Panc1 (cell line): ENCODE results near the gene PRL. TPM values are rescaled to one million over a fixed set of nuclear protein-coding genes. Genes with fewer than 3 reads are reported as not detected.

Source experiments
- ATAC-seq: fragments of 200-7000 bp; cut with Tn5 transposase; 2 replicates; pipeline ENCODE4 v1.9.1; 2020; ENCODE audit warnings: mild to moderate bottlenecking, moderate library complexity
- BruUV-seq: library from RNA; stranded (reverse); fragments of 400-500 nt; replicated peaks from 2 replicates; lab custom pipeline; 2021; lab: Mats Ljungman, UMichigan
- CTCF ChIA-PET: fragments of 300-600 bp; sonication (Branson Sonifier 250); formaldehyde crosslinking; loops from one replicate; lab custom pipeline; 2022; ENCODE audit warnings: antibody characterized with exemption; lab: Charles Lee
- POLR2A ChIA-PET: fragments of 300-600 bp; sonication (Branson Sonifier 250); formaldehyde crosslinking; loops from one replicate; lab custom pipeline; 2022; ENCODE audit warnings: antibody characterized with exemption; lab: Charles Lee
- DNase-seq: peaks from one replicate; pipeline ENCODE4 v3.0.0-alpha.2; 2010; ENCODE audit warnings: low read depth, low spot score
- H3K27ac ChIP-seq: 2 replicates; pipeline ENCODE4 v1.5.1; 2011; ENCODE audit warnings: mild to moderate bottlenecking, low read length, inconsistent platforms
- H3K27me3 ChIP-seq: fragments of 200-500 bp; sonication (Bioruptor generic); 2 replicates; pipeline ENCODE4 v1.6.0; 2014; ENCODE audit warnings: low read length, inconsistent platforms; ENCODE audit not compliant: control insufficient read depth, insufficient read depth
- H3K36me3 ChIP-seq: fragments of 200-500 bp; sonication (Bioruptor generic); 2 replicates; pipeline ENCODE4 v1.5.1; 2014; ENCODE audit warnings: inconsistent platforms, mild to moderate bottlenecking, low read length, moderate library complexity; ENCODE audit not compliant: control insufficient read depth, insufficient read depth
- H3K4me1 ChIP-seq: 2 replicates; pipeline ENCODE4 v1.5.1; 2011; ENCODE audit warnings: inconsistent platforms, mild to moderate bottlenecking, low read length, moderate library complexity; ENCODE audit not compliant: control insufficient read depth, insufficient read depth
- H3K4me3 ChIP-seq, 2 experiments: 2 replicates each; pipeline ENCODE4 v1.5.1; 2011 to 2012; ENCODE audit warnings: low read depth in 2 of 2, low read length in 2 of 2, mild to moderate bottlenecking in 2 of 2, inconsistent platforms in 1 of 2, moderate library complexity in 1 of 2
- H3K9me3 ChIP-seq: fragments of 200-500 bp; sonication (Bioruptor generic); 2 replicates; pipeline ENCODE4 v1.5.1; 2014; ENCODE audit warnings: low read depth, mild to moderate bottlenecking, inconsistent platforms, low read length, moderate library complexity; ENCODE audit not compliant: control insufficient read depth, insufficient read depth
- POLR2AphosphoS5 ChIP-seq: IDR thresholded peaks from 2 replicates; pipeline ENCODE4 v1.6.1; 2012; ENCODE audit warnings: mild to moderate bottlenecking, low read depth, low read length, moderate library complexity
- SIN3A ChIP-seq: IDR thresholded peaks from 2 replicates; pipeline ENCODE4 v1.6.1; 2012; ENCODE audit warnings: low read depth, mild to moderate bottlenecking, low read length, moderate library complexity, borderline replicate concordance; ENCODE audit not compliant: insufficient read depth
- TCF7L2 ChIP-seq: IDR thresholded peaks from 2 replicates; pipeline ENCODE4 v1.6.1; 2011; ENCODE audit warnings: mild to moderate bottlenecking, low read depth, low read length, inconsistent platforms
- in situ Hi-C: cut with HindIII; loops from 2 replicates; pipeline ENCODE4 v1.10.0; 2016; ENCODE audit warnings: low sequenced_read_pairs, low pct_unique_long_range_greater_than_20kb
- intact Hi-C: fragments of 100-400 bp; cut with micrococcal nuclease; formaldehyde crosslinking; loops from one replicate; pipeline ENCODE4 v1.10.0; 2022; ENCODE audit not compliant: unreplicated experiment
- total RNA-seq: library from RNA; stranded (reverse); gene quantifications from one replicate; pipeline ENCODE4 v1.2.1, GENCODE V29; 2021; ENCODE audit not compliant: unreplicated experiment
- TF ChIP-seq, protein P1 (sequence below), 2 experiments: IDR thresholded peaks; 2 replicates each; pipeline ENCODE4 v1.6.1; 2011 to 2012; ENCODE audit warnings: low read depth in 2 of 2, control low read depth in 1 of 2, low read length in 1 of 2, mild to moderate bottlenecking in 1 of 2, moderate library complexity in 1 of 2; ENCODE audit not compliant: insufficient read depth in 1 of 2
- TF ChIP-seq, protein P2 (sequence below): fragments of 450-650 bp; IDR thresholded peaks from 2 replicates; pipeline ENCODE4 v1.5.1; 2017; ENCODE audit warnings: mild to moderate bottlenecking

Gene PRL
- total RNA-seq, 1 experiment from 2014 or later = not detected

DNA sequence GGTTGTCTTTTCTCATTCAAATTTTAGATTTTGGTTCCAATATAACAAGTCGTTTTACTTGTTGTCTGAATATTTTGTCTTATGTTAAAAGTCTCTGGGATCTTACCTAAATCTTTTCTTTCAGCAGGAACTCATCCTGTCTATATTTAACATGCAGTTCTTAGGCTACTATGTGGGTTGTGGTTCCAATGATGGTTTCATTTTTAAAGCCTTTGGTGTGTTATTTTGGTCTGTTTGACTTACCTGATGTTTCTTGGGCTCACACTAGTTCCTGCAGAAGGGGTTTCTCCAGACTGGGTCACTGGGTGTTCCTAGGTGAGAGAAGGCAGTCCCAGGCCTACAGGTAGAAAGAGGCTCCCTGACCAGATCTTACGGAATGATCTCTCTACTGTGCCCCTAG, 17.4 kb downstream of the PRL start:
- intact Hi-C loops (no loop called here), in situ Hi-C loops (no loop called here)
- DNase-seq = no peak
- H3K4me3 ChIP-seq = no peak overlapping the region
- no peaks in the 10 kb centered on the region for H3K9me3 ChIP-seq
- H3K27me3 ChIP-seq = no peaks in the 10 kb centered on the region
- no peaks in the 10 kb centered on the region for H3K4me1 ChIP-seq
- no peak overlapping the region for H3K27ac ChIP-seq
- no peak for ATAC-seq
- ChIA-PET CTCF (no interaction called here), POLR2A (no interaction called here)
- TF ChIP-seq SIN3A = no peak
- TF ChIP-seq POLR2AphosphoS5 = no peak
- TF ChIP-seq, protein P1, sequence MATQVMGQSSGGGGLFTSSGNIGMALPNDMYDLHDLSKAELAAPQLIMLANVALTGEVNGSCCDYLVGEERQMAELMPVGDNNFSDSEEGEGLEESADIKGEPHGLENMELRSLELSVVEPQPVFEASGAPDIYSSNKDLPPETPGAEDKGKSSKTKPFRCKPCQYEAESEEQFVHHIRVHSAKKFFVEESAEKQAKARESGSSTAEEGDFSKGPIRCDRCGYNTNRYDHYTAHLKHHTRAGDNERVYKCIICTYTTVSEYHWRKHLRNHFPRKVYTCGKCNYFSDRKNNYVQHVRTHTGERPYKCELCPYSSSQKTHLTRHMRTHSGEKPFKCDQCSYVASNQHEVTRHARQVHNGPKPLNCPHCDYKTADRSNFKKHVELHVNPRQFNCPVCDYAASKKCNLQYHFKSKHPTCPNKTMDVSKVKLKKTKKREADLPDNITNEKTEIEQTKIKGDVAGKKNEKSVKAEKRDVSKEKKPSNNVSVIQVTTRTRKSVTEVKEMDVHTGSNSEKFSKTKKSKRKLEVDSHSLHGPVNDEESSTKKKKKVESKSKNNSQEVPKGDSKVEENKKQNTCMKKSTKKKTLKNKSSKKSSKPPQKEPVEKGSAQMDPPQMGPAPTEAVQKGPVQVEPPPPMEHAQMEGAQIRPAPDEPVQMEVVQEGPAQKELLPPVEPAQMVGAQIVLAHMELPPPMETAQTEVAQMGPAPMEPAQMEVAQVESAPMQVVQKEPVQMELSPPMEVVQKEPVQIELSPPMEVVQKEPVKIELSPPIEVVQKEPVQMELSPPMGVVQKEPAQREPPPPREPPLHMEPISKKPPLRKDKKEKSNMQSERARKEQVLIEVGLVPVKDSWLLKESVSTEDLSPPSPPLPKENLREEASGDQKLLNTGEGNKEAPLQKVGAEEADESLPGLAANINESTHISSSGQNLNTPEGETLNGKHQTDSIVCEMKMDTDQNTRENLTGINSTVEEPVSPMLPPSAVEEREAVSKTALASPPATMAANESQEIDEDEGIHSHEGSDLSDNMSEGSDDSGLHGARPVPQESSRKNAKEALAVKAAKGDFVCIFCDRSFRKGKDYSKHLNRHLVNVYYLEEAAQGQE (IDR thresholded peaks at IDR 0.05; ENCODE audit: insufficient read depth in 1 of 2, low read depth in 2 of 2, low read length in 1 of 2) = no peak
- TF ChIP-seq, protein P2, sequence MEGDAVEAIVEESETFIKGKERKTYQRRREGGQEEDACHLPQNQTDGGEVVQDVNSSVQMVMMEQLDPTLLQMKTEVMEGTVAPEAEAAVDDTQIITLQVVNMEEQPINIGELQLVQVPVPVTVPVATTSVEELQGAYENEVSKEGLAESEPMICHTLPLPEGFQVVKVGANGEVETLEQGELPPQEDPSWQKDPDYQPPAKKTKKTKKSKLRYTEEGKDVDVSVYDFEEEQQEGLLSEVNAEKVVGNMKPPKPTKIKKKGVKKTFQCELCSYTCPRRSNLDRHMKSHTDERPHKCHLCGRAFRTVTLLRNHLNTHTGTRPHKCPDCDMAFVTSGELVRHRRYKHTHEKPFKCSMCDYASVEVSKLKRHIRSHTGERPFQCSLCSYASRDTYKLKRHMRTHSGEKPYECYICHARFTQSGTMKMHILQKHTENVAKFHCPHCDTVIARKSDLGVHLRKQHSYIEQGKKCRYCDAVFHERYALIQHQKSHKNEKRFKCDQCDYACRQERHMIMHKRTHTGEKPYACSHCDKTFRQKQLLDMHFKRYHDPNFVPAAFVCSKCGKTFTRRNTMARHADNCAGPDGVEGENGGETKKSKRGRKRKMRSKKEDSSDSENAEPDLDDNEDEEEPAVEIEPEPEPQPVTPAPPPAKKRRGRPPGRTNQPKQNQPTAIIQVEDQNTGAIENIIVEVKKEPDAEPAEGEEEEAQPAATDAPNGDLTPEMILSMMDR = no peak
- TF ChIP-seq TCF7L2 = no peak
- H3K36me3 ChIP-seq = no peaks in the 10 kb centered on the region
- no TSS peak for BruUV-seq

DNA sequence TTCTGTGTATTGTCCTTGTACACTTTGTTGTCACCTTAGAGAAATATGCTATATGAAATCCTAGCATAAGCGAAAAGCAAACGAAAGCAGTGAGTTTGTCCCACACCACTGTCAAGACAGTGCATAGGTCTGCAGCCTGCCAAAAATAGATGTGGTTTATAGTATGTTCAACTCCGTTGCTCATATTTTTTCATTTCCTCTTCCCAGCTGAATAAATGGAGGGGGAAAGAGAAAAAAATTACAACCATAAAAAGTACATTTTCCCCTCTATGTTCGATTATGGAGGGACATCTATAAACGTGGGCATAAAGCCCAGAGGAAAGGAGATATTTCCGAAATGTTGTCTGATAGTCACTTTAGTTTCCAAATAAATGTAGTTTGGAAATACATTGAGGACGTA, 25.8 kb downstream of the PRL start:
- DNase-seq (no peak), ATAC-seq (no peak)
- Histone ChIP-seq H3K27me3 (no peaks in the 10 kb centered on the region), H3K4me3 (no peak overlapping the region), H3K4me1 (no peaks in the 10 kb centered on the region), H3K9me3 (no peaks in the 10 kb centered on the region), H3K36me3 (no peaks in the 10 kb centered on the region), H3K27ac (no peak overlapping the region)
- intact Hi-C loops (no loop called here), in situ Hi-C loops (no loop called here)
- BruUV-seq = no TSS peak
- TF ChIP-seq POLR2AphosphoS5 = no peak
- TF ChIP-seq, protein P2 = no peak
- TF ChIP-seq SIN3A = no peak
- no peak for TF ChIP-seq TCF7L2
- TF ChIP-seq, protein P1 (IDR thresholded peaks at IDR 0.05; ENCODE audit: insufficient read depth in 1 of 2, low read depth in 2 of 2, low read length in 1 of 2) = no peak
- POLR2A ChIA-PET = no interaction called here
- CTCF ChIA-PET = no interaction called here
